HEK293 (cell line): ENCODE data around the gene CFAP97.

ENCODE experiments used
- CTCF ChIA-PET: fragments of 350-600 bp; formaldehyde crosslinking; extraction: SDS; loops from one replicate; lab custom pipeline; 2021; ENCODE audit warnings: antibody characterized with exemption; lab: Yijun Ruan, JAX
- POLR2A ChIA-PET: fragments of 300-600 bp; formaldehyde crosslinking; extraction: SDS; loops from one replicate; lab custom pipeline; 2020; ENCODE audit warnings: antibody characterized with exemption, inconsistent platforms; lab: Yijun Ruan, JAX
- H3K27ac ChIP-seq: fragments of 200-500 bp; sonication (Bioruptor generic); 2 replicates; pipeline ENCODE4 v1.5.1; 2014; ENCODE audit warnings: low read depth, low read length, control low read depth, inconsistent platforms; ENCODE audit errors: extremely low read depth
- H3K36me3 ChIP-seq, 2 experiments: fragments of 200-500 bp in 1 of 2; sonication (Bioruptor generic) in 1 of 2; 1 replicate in 1 of 2; 2 replicates in 1 of 2; pipeline ENCODE4 v1.5.1; 2014 to 2017; ENCODE audit warnings: inconsistent platforms in 2 of 2, low read length in 2 of 2; ENCODE audit not compliant: control insufficient read depth in 2 of 2, insufficient read depth in 1 of 2
- H3K4me1 ChIP-seq: fragments of 200-500 bp; sonication (Bioruptor generic); 2 replicates; pipeline ENCODE4 v1.5.1; 2014; ENCODE audit warnings: mild to moderate bottlenecking, low read length, inconsistent platforms; ENCODE audit not compliant: control insufficient read depth, insufficient read depth
- H3K4me3 ChIP-seq: 2 replicates; pipeline ENCODE4 v1.5.1; 2011; ENCODE audit warnings: low read depth, mild to moderate bottlenecking, control low read depth, low read length, moderate library complexity
- H3K9me3 ChIP-seq: fragments of 200-500 bp; sonication (Bioruptor generic); 2 replicates; pipeline ENCODE4 v1.5.1; 2014; ENCODE audit warnings: low read depth, low read length, inconsistent platforms; ENCODE audit not compliant: control insufficient read depth, insufficient read depth
- ELK4 ChIP-seq: IDR thresholded peaks from 2 replicates; pipeline ENCODE4 v1.6.1; 2011; ENCODE audit warnings: mild to moderate bottlenecking, low read depth, low read length, borderline replicate concordance
- GLIS1 ChIP-seq: fragments of 450-650 bp; formaldehyde crosslinking; IDR thresholded peaks from 2 replicates; pipeline ENCODE4 v1.5.1; 2016; ENCODE audit warnings: missing biosample characterization, missing genetic modification characterization
- HOXC10 ChIP-seq: sonication (generic); formaldehyde crosslinking; IDR thresholded peaks from 2 replicates; pipeline ENCODE4 v1.8.1; 2023; ENCODE audit warnings: mild to moderate bottlenecking, missing genetic modification reagents
- OSR2 ChIP-seq: fragments of 450-650 bp; formaldehyde crosslinking; IDR thresholded peaks from 2 replicates; pipeline ENCODE4 v1.5.1; 2016; ENCODE audit warnings: missing biosample characterization, missing genetic modification characterization
- PRDM10 ChIP-seq: fragments of 450-650 bp; formaldehyde crosslinking; IDR thresholded peaks from 2 replicates; pipeline ENCODE4 v1.5.1; 2016; ENCODE audit warnings: missing biosample characterization, missing genetic modification characterization
- PRDM4 ChIP-seq: fragments of 450-650 bp; formaldehyde crosslinking; IDR thresholded peaks from 2 replicates; pipeline ENCODE4 v1.5.1; 2017; ENCODE audit warnings: missing biosample characterization, missing genetic modification characterization
- SP2 ChIP-seq: fragments of 450-650 bp; formaldehyde crosslinking; IDR thresholded peaks from 2 replicates; pipeline ENCODE4 v1.5.1; 2016; ENCODE audit warnings: missing biosample characterization, missing genetic modification characterization
- ZBTB6 ChIP-seq: fragments of 450-650 bp; formaldehyde crosslinking; IDR thresholded peaks from 2 replicates; pipeline ENCODE4 v1.5.1; 2017; ENCODE audit warnings: missing biosample characterization, missing genetic modification characterization
- ZNF184 ChIP-seq: fragments of 450-650 bp; IDR thresholded peaks from 2 replicates; pipeline ENCODE4 v1.5.1; 2018; ENCODE audit warnings: missing biosample characterization, mild to moderate bottlenecking, missing genetic modification characterization
- ZNF274 ChIP-seq, 2 experiments: fragments of 200-500 bp in 1 of 2; fragments of 450-650 bp in 1 of 2; sonication (Bioruptor generic) in 1 of 2; formaldehyde crosslinking in 1 of 2; IDR thresholded peaks; 2 replicates each; pipeline versions ENCODE4 v1.5.1 to v1.6.1; 2014 to 2016; ENCODE audit warnings: borderline replicate concordance in 1 of 2, inconsistent platforms in 1 of 2, low read length in 1 of 2, missing biosample characterization in 1 of 2, missing genetic modification characterization in 1 of 2
- ZNF302 ChIP-seq: fragments of 450-650 bp; formaldehyde crosslinking; IDR thresholded peaks from 2 replicates; pipeline ENCODE4 v1.5.1; 2016; ENCODE audit warnings: missing biosample characterization, missing genetic modification characterization, low read depth
- ZNF311 ChIP-seq: fragments of 450-650 bp; formaldehyde crosslinking; IDR thresholded peaks from 2 replicates; pipeline ENCODE4 v1.5.1; 2017; ENCODE audit warnings: missing biosample characterization, missing genetic modification characterization, borderline replicate concordance
- ZNF354C ChIP-seq: fragments of 450-650 bp; formaldehyde crosslinking; IDR thresholded peaks from 2 replicates; pipeline ENCODE4 v1.5.1; 2016; ENCODE audit warnings: missing biosample characterization, missing genetic modification characterization, low read depth, borderline replicate concordance
- ZNF362 ChIP-seq: fragments of 450-650 bp; formaldehyde crosslinking; IDR thresholded peaks from 2 replicates; pipeline ENCODE4 v1.5.1; 2016; ENCODE audit warnings: missing biosample characterization, missing genetic modification characterization
- ZNF391 ChIP-seq: fragments of 450-650 bp; formaldehyde crosslinking; IDR thresholded peaks from 2 replicates; pipeline ENCODE4 v1.5.1; 2016; ENCODE audit warnings: low read depth, missing biosample characterization, missing genetic modification characterization, borderline replicate concordance
- ZNF530 ChIP-seq: fragments of 450-650 bp; formaldehyde crosslinking; IDR thresholded peaks from 2 replicates; pipeline ENCODE4 v1.5.1; 2016; ENCODE audit warnings: low read depth, missing biosample characterization, missing genetic modification characterization
- ZNF654 ChIP-seq: fragments of 450-650 bp; formaldehyde crosslinking; IDR thresholded peaks from 2 replicates; pipeline ENCODE4 v1.5.1; 2016; ENCODE audit warnings: low read depth, missing biosample characterization, missing genetic modification characterization
- ZNF658 ChIP-seq: fragments of 450-650 bp; formaldehyde crosslinking; IDR thresholded peaks from 2 replicates; pipeline ENCODE4; 2016; ENCODE audit warnings: missing biosample characterization, missing genetic modification characterization
- ZNF76 ChIP-seq: fragments of 450-650 bp; formaldehyde crosslinking; IDR thresholded peaks from 2 replicates; pipeline ENCODE4; 2016; ENCODE audit warnings: low read depth, missing biosample characterization, missing genetic modification characterization, borderline replicate concordance
- ZNF777 ChIP-seq: fragments of 450-650 bp; formaldehyde crosslinking; IDR thresholded peaks from 2 replicates; pipeline ENCODE4 v1.5.1; 2017; ENCODE audit warnings: missing biosample characterization, missing genetic modification characterization, borderline replicate concordance

Gene CFAP97

GRCh38 chr4:185221491-185221890 lies 17.7 kb upstream of the CFAP97 start (continued):
- TF ChIP-seq ZNF76 (tag by site-specific recombination) (no peak), ZNF274 (IDR thresholded peaks at IDR 0.05; ENCODE audit: low read length) (no peak), ZNF274 (tag by site-specific recombination; IDR thresholded peaks at IDR 0.05; ENCODE audit: borderline replicate concordance) (no peak)

- TF ChIP-seq OSR2 (tag by site-specific recombination): no peak
- no peak for TF ChIP-seq PRDM4 (tag by site-specific recombination)
- peak; percentile 90 for TF ChIP-seq ZBTB6 (tag by site-specific recombination)
- no peak for TF ChIP-seq PRDM10 (tag by site-specific recombination)
- 0 out of 2 replicates have a peak, but pooled peaks have one; percentile 30 for TF ChIP-seq GLIS1 (tag by site-specific recombination)
- TF ChIP-seq ZNF362: no peak
- TF ChIP-seq, all 188 proteins: peak for 2
- 0 out of 2 replicates have a peak, but pooled peaks cover 2% of the 10 kb centered on the region for H3K4me1 ChIP-seq
- CTCF ChIA-PET: interaction anchor here (0.7 kb wide), 1 partner anchor 576 kb away, joined by 3 read pairs; no protein-coding TSS in a partner anchor
- H3K27ac ChIP-seq: no peak overlapping the region
- H3K4me3 ChIP-seq: no peak overlapping the region
- peaks cover 0 to 9% of the 10 kb centered on the region in 2 experiments; a peak in 2 of 3 replicates for H3K36me3 ChIP-seq
- POLR2A ChIA-PET: no interaction called here
- no peaks in the 10 kb centered on the region for H3K9me3 ChIP-seq
These were observed 15.9 kb upstream of the CFAP97 start for GRCh38 chr4:185219551-185220344.

GRCh38 chr4:185218312-185218711 lies 14.5 kb upstream of the CFAP97 start:
- 0 out of 2 replicates have a peak, but pooled peaks cover 2% of the 10 kb centered on the region for H3K4me1 ChIP-seq
- ChIA-PET CTCF (interaction anchor here (1.0 kb wide), 1 partner anchor 84 kb away, joined by 3 read pairs; no protein-coding TSS in a partner anchor), POLR2A (no interaction called here)
- no peaks in the 10 kb centered on the region for H3K9me3 ChIP-seq
- peaks cover 0 to 9% of the 10 kb centered on the region in 2 experiments; a peak in 2 of 3 replicates for H3K36me3 ChIP-seq
- H3K27ac ChIP-seq: no peak overlapping the region
- H3K4me3 ChIP-seq: no peak overlapping the region
- TF ChIP-seq ELK4 (no peak), ZNF658 (tag by site-specific recombination) (no peak), ZNF654 (tag by site-specific recombination) (no peak), ZNF530 (tag by site-specific recombination) (no peak), SP2 (tag by site-specific recombination) (no peak), ZNF302 (tag by site-specific recombination) (no peak), ZNF391 (tag by site-specific recombination) (no peak), ZNF354C (tag by site-specific recombination) (no peak), ZNF311 (tag by site-specific recombination) (no peak), ZNF777 (no peak), HOXC10 (CRISPR knock-in tag) (no peak), ZNF184 (no peak)
